ENCODE data around the gene FAM107A. TPM values are rescaled to one million over a fixed set of nuclear protein-coding genes. Genes with fewer than 3 reads are reported as not detected.
"Not testable (repeated sequence)": the region's sequence is repeated elsewhere in the genome, so short reads cannot be mapped to it uniquely, and the experiment has no call there.

The FAM107A gene
- total RNA-seq, 3 donors from 2014 or later = not detected

DNA sequence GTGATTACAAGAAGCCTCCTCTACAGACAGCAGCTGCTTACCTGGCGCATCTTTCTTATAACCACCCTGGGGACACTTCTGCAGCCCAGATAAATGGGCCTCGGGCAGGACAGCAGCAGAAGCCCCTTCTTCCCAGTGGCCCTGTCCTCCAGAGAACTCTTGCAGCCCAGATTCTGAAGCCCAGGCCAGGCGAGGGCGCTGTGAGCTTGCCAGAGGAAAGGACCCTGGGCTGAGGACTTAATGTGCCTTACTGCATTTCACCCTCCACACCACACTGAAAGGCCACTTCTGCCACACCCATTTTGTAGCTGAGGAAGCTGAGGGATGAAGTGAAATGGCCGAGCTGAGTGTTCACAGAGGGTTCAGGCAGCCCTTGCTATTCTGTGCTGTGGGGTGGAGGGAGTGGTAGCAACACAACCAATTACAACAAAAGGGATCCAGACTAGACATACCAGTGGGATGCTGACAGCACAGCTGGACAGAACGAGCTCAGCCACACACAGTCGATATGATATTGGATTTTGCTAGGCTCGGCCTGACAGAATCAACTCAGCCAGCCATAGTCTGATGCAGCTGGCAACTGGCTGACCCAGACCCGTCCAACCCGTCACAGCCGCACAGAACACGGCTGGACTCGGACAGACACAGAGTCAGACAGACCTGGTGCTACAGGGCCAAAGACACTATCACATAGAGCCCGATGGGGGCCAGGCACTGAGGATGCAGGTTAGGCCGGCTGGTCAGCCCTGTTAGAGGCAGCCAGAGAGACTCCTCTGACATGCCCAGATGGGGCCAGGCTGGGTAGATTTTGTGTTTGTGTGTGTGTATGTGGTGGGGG lies 47.5 kb downstream of the FAM107A start:
- Mint-ChIP-seq H3K27me3 (ENCODE audit: low read depth) (no peaks in the 10 kb centered on the region), H3K9me3 (no peaks in the 10 kb centered on the region), H3K4me3 (no peak overlapping the region), H3K36me3 (ENCODE audit: insufficient read depth) (no peaks in the 10 kb centered on the region), H3K4me1 (ENCODE audit: low read depth) (peaks cover 12% of the 10 kb centered on the region)
- DNase-seq (no peak), ATAC-seq (no peak)

DNA sequence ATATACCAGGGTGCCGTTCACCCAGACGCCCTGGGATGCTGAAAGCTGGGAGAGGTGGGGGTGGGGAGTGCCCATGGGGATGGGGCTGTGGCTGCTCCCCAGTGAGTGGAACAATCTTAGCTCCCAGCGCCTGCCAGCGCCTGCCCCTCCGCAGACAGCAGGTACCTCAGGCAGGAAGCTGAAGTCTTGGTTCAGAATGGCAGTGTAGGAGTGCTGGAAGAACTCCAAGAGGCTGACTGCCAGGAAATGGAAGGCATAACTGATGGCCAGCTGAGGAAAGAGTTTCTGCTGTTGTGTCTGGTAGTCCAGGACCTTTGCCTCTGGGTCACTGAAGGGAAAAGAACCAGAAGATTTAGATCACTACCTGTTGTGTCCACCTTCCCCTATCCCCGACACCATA lies 48.6 kb downstream of the FAM107A start:
- Mint-ChIP-seq H3K9me3 (no peaks in the 10 kb centered on the region), H3K36me3 (ENCODE audit: insufficient read depth) (no peaks in the 10 kb centered on the region), H3K27me3 (ENCODE audit: low read depth) (no peaks in the 10 kb centered on the region), H3K4me1 (ENCODE audit: low read depth) (peaks cover 12% of the 10 kb centered on the region), H3K4me3 (no peak overlapping the region)
- ATAC-seq (no peak), DNase-seq (no peak)

DNA sequence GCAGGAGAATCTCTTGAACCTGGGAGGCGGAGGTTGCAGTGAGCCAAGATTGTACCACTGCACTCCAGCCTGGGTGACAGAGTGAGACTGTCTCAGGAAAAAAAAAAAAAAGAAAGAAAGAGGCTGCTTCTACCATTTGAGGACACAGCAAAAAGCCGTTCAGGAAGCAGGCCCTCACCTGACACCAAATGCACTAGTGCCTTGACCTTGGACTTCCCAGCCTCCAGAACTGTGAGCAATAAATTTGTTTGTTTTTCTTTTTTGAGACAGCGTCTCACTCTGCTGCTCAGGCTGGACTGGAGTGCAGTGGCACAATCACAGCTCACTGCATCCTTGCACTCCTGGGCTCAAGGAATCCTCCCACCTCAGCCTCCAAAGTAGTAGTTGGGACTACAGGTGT lies 49.8 kb downstream of the FAM107A start:
- DNase-seq; H3K4me3 Mint-ChIP-seq; H3K36me3 Mint-ChIP-seq (ENCODE audit: insufficient read depth); H3K9me3 Mint-ChIP-seq; H3K27me3 Mint-ChIP-seq (ENCODE audit: low read depth); ATAC-seq; H3K4me1 Mint-ChIP-seq (ENCODE audit: low read depth): not testable (repeated sequence)

DNA sequence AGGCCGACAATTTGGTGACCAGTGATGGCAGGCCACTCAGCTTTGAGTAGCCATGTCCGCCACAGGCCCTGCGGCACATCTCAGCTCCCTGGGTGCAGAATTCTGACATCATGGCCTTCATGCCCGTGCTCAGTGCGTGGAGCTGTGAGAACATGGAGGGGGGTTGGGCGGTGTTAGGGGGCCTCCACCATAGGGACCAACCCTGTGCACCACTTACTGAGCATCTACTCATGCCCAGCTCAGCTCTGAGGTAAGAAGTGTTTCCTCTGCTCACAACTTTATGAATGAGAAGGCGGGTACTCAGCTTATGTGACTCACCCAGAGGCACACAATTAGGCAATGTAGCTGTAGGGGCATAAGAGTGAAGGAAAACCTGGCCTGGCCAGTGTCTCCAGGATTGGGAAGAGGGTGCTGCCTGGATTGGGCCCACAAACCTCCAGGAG lies 50.7 kb downstream of the FAM107A start:
- Mint-ChIP-seq H3K4me1 (ENCODE audit: low read depth) (no peaks in the 10 kb centered on the region), H3K27me3 (ENCODE audit: low read depth) (no peaks in the 10 kb centered on the region), H3K4me3 (no peak overlapping the region), H3K36me3 (ENCODE audit: insufficient read depth) (no peaks in the 10 kb centered on the region), H3K9me3 (no peaks in the 10 kb centered on the region)
- DNase-seq = no peak
- peak; percentile 34 to 38 for ATAC-seq

DNA sequence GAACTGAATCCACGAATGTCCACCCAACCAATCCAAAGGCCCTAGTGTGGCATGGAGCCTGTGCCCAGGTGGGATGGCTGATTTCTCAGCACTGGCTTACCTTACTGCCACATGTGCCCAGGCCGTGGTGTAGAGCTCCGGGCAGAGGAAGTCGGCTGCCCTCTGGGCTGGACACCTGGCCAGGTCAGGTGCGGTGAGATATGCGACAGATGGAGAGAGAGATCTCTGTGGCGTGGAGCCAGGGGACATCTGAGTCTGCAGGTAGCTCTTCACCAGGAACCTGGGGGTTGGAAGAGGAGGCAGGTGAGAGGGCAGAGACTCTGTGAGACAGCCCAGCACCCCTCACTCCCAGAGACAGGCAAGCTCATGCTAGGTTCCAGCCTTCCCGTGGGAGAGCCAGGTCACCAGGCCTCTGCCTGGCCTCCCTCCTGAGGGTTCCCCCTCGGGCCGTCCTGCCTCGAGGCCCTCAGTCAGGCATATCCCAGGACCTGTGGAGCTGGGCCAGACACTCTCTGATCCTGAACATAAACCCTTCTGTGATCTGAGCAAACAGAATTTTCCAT lies 52.8 kb downstream of the FAM107A start:
- DNase-seq (no peak), ATAC-seq (no peak)
- Mint-ChIP-seq H3K4me3 (no peak overlapping the region), H3K27me3 (ENCODE audit: low read depth) (no peaks in the 10 kb centered on the region), H3K36me3 (ENCODE audit: insufficient read depth) (no peaks in the 10 kb centered on the region), H3K9me3 (no peaks in the 10 kb centered on the region), H3K4me1 (ENCODE audit: low read depth) (no peaks in the 10 kb centered on the region)

DNA sequence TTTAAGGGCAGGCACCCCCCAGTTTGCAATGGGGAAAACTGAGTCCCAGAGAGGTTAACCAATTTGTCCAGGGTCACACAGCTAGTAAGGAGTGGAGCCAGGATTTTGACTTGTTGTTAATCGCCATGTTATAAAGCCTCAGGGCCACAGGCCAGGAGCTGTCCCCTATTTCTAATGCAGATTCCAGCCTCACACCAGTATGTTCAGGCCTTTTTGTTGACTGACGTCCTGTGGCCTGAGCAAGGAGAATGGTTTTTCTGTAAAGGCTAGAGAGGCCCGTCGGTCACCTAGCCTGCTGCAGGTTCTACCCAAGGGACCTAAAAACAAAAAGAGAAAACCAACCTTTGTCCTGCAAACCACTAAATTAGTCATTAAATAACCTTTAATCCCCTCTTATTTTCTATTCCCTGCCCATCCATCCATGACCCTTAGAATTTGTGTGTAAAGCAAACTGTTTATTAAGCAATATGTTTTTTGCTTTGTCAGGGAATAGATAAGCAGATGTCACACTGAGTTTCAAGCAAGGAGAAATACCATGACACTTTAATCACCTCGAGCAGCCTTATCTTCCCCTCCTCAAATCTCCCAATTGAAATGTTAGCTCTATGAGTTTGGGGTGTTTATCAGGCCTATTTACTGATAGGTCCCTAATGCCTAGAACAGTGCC lies 54.3 kb downstream of the FAM107A start:
- H3K36me3 Mint-ChIP-seq (ENCODE audit: insufficient read depth) = no peaks in the 10 kb centered on the region
- H3K9me3 Mint-ChIP-seq = no peaks in the 10 kb centered on the region
- H3K4me1 Mint-ChIP-seq (ENCODE audit: low read depth) = no peaks in the 10 kb centered on the region
- DNase-seq (no peak), ATAC-seq (no peak)
- H3K4me3 Mint-ChIP-seq = no peak overlapping the region
- H3K27me3 Mint-ChIP-seq (ENCODE audit: low read depth) = no peaks in the 10 kb centered on the region

DNA sequence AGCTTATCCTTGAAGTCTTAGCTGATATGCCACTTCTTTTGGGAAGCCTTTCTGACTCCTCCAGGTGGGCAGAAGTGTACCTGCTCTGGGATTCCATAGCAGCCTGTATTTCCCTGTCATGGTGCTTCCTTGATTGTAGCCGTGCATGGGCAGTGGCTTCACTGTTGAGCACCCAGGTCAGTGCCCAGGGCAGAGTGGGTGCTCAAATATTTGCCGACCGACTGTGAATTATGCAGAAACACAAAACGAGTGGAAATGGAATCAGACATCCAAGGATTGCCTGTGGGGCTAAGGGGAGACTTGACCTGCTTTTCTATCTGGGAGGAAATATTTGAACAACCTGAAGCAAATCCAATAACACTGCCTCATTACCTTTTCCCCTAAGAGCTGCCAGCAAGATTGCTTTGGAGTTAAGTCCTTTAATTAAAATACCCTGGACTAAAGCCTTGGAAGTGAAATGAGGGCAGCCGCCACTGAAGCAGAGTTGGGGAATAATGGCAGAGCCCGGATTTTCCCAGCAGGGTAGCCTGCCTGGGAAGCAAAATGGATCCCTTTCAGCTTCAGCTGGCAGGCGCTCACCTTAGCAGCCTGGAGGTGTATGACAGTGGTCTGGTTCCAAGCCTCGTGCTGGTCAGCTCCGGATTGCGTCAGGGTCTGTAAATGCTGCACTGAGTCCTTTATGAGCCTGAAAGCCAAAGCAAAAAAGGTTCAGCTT lies 55.1 kb downstream of the FAM107A start:
- Mint-ChIP-seq H3K4me1 (ENCODE audit: low read depth) (no peaks in the 10 kb centered on the region), H3K27me3 (ENCODE audit: low read depth) (no peaks in the 10 kb centered on the region), H3K9me3 (no peaks in the 10 kb centered on the region), H3K4me3 (no peak overlapping the region), H3K36me3 (ENCODE audit: insufficient read depth) (no peaks in the 10 kb centered on the region)
- ATAC-seq (no peak), DNase-seq (no peak)

DNA sequence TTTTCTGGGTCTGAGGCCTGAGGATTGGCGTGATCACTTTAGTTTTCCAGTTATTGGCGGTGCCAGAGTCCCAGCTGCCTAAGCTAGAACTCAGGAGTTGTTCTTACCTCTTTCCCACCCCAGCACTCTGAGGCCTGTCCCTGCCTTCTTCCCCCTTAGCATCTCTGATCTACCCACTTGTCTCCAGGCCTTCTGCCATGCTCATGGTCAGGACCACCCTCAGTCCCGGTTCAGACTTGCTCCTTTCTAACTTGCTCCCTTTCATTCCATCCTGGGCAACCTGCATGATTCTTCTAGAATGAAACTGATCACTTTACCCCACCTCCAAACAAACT lies 55.9 kb downstream of the FAM107A start:
- DNase-seq (no peak), ATAC-seq (no peak)
- H3K9me3 Mint-ChIP-seq = no peaks in the 10 kb centered on the region
- no peaks in the 10 kb centered on the region for H3K27me3 Mint-ChIP-seq (ENCODE audit: low read depth)
- no peak overlapping the region for H3K4me3 Mint-ChIP-seq
- H3K36me3 Mint-ChIP-seq (ENCODE audit: insufficient read depth) = no peaks in the 10 kb centered on the region
- no peaks in the 10 kb centered on the region for H3K4me1 Mint-ChIP-seq (ENCODE audit: low read depth)

DNA sequence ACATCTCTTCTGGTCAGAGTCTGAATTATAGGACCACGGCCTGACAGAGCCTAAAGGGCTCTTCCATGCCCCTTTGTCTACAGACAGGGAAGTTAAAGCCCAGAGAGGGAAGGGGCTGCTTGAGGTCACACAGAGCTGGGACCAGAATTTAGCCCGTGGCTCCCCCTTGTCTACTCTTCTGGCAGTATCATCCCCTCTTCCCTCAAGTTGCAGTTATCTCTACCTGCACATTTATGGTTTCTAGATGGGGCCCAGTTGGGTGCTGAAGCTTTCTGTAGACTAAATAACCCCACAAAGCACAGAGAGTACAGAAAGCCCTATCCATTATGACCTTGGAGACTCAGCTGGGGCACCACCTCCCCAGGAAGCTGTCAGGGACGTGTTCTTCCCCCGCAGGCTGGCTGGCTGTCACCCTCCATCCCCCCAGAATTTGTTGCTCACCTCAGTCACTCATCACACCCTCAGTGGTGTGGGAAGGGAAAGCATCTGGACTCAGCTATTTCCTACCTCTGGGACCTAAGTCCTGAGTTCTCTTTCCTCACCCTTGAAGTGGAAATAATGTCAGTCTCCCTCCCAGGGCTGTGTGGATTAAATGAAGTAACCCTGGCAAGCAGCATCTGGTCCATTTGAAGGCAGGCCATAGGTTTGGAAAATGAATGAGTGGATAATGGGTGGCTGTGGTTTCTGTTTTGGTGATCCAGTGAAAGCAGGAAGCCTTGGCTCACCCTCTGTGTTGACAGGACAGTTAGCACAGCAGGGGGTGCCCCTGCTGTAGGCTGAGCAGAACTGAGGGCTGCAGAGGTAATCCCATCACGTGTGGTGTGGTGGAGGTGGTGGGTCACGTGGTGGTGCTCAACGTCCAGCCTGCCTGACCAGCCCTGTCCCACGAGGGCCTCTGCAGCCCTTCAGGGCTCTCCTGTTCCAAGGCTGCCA lies 56.5 kb downstream of the FAM107A start:
- H3K9me3 Mint-ChIP-seq = no peaks in the 10 kb centered on the region
- H3K4me3 Mint-ChIP-seq = no peak overlapping the region
- H3K4me1 Mint-ChIP-seq (ENCODE audit: low read depth) = no peaks in the 10 kb centered on the region
- DNase-seq = no peak
- no peaks in the 10 kb centered on the region for H3K27me3 Mint-ChIP-seq (ENCODE audit: low read depth)
- ATAC-seq = no peak
- H3K36me3 Mint-ChIP-seq (ENCODE audit: insufficient read depth) = no peaks in the 10 kb centered on the region

DNA sequence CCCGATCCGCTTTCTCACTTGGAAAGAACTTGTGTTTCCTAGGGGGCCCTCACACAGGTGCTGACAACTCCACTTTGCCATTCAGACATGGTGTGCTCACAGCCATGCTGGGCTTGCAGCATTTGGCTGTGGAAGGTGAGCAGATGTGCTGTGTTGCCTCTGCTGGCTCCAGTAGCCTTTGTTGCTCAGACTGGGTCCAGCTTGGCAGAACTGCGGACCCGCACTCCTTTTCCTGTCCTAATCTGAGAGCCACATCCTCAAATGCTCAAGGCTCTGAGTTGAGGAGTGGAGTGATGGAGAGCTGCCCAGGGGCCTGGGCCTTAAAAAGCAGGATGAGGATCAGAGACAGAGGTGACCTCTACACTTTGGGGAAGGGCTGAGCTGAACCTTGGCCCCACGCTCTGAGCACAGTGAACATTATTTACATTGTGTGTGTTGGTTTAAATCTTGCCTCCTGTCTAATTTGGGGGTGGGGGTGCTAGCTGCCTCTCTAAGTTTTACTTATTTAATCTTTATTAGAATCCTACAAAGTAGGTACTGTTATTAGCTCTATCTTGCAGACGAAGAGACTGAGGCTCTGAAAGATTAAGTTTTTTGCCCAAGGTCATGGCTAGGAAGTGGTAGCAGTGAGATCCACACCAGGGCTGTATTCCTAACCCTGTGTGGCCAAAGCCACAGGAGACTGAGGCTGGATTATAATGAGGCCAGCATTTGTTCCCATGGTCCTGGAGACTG lies 57.4 kb downstream of the FAM107A start:
- H3K4me1 Mint-ChIP-seq (ENCODE audit: low read depth) = no peaks in the 10 kb centered on the region
- H3K27me3 Mint-ChIP-seq (ENCODE audit: low read depth) = no peaks in the 10 kb centered on the region
- DNase-seq (no peak), ATAC-seq (no peak)
- no peak overlapping the region for H3K4me3 Mint-ChIP-seq
- H3K9me3 Mint-ChIP-seq = no peaks in the 10 kb centered on the region
- no peaks in the 10 kb centered on the region for H3K36me3 Mint-ChIP-seq (ENCODE audit: insufficient read depth)

DNA sequence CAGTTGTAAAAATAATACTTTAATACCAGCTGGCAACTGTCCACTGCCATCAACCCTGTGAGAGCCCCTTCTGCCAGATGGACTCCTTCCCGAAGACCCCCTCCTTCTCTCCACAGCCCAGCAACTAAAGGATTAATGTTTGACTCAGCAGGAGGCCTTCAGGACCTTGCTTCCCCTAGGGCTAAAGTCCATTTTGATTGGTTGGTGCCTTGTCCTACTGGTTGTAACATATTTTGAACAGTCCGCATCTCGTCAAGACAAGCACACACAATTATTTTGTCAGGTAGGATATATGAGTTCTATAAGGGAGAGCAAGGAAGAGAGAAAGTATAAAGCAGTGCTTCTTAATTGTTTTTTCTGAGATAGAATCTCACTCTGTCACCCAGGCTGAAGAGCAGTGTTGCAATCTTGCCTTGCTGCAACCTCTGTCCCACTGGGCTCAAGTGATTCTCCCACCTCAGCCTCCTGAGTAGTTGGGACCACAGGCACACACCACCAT lies 58.9 kb downstream of the FAM107A start:
- H3K9me3 Mint-ChIP-seq = no peaks in the 10 kb centered on the region
- H3K4me1 Mint-ChIP-seq (ENCODE audit: low read depth) = no peaks in the 10 kb centered on the region
- H3K36me3 Mint-ChIP-seq (ENCODE audit: insufficient read depth) = no peaks in the 10 kb centered on the region
- no peaks in the 10 kb centered on the region for H3K27me3 Mint-ChIP-seq (ENCODE audit: low read depth)
- H3K4me3 Mint-ChIP-seq = no peak overlapping the region
- ATAC-seq = no peak
- DNase-seq = no peak

DNA sequence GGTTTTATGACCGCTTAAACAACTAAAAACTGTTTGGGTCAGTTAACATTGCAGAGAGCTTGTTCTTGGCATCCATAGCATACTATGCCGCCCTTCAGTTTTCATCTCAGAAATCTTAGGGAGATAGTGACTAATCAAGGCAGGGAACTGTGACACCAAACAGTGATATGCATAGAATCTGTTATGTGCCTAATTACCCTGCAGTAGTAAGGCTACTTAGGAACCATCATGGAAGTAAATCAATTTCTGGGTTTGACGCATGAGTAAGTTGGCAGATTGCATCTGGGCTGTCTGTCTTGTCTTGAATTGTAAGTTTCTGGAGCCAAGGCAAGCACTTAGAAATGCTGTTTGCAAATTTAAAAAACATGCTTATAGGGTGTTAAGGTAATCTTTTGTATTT lies 62.8 kb downstream of the FAM107A start:
- Mint-ChIP-seq H3K4me3 (no peak overlapping the region), H3K4me1 (ENCODE audit: low read depth) (no peaks in the 10 kb centered on the region), H3K9me3 (no peaks in the 10 kb centered on the region), H3K36me3 (ENCODE audit: insufficient read depth) (no peaks in the 10 kb centered on the region), H3K27me3 (ENCODE audit: low read depth) (no peaks in the 10 kb centered on the region)
- ATAC-seq = no peak
- DNase-seq = no peak

Data from activated T-cell treated with anti-CD3 and anti-CD28 coated beads, Interleukin-2, amount 50 U/mL, for 4 hours (primary cell).